NT2/D1 (cell line): ENCODE results near the gene TENT4B.

Experiments
- SUZ12 ChIP-seq: IDR thresholded peaks from 2 replicates; pipeline ENCODE4 v1.6.1; 2011; ENCODE audit not compliant: insufficient read length, insufficient read depth; ENCODE audit errors: extremely low read depth
- YY1 ChIP-seq: IDR thresholded peaks from 2 replicates; pipeline ENCODE4 v1.6.1; 2011; ENCODE audit not compliant: insufficient read length, insufficient read depth
- ZNF274 ChIP-seq: IDR thresholded peaks from 2 replicates; pipeline ENCODE4 v1.6.1; 2011; ENCODE audit warnings: mild to moderate bottlenecking, low read depth, low read length

DNA sequence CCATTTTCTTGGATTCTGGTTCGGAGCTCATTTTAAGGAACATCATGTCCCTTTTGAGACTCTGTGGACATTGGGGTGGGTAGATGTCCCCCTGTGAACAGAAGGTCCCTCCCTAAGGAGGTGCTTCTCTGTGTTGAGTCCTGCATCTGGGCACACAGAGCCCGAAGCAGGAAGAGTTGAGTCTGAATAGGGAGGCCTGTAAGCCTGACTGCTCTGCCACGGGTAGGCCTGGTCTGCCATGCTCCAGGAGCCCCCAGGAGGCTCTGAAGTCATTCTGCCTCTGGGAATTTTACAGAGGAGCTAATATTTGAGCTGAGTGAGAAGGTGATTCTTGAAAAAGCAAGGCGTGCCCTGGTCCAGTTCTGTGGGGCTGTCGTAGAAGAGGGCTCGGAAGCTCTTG is 50.6 kb downstream of the TENT4B start:
- no peak for TF ChIP-seq ZNF274
- TF ChIP-seq YY1, result no peak
- TF ChIP-seq SUZ12, result no peak
